ENCODE data around the gene LRMDA. TPM values are rescaled to one million over a fixed set of nuclear protein-coding genes. Genes with fewer than 3 reads are reported as not detected.
A peak's percentile ranks its signal among the peaks of the same experiment; 100 is the strongest.

The LRMDA gene
- total and polyA plus RNA-seq, 2 of the 13 experiments (the other 11 are each of a cell fraction or from before 2014, with no cell fraction given) = 13.4 to 22.0 TPM

DNA sequence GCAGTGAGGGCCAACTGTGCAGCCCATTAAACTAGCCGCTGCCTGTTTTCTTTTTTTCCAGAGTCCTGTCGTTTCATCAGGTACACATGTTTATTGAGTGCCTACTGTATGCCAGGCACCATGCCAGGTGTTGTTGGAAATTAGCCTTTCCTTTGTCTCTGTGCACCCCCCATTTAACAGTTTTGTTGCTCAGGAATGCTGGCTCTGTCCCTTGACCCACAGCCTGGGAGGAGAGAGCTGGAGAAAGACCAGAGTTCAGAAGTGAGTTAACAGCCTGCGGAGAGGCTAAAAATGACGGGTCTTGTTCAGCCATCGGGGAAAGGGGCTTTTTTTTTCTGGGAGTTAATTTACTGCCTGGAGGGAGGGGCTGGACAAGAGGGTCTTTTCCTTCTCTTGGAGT, 1.3 kb downstream of the LRMDA start (continued):
- TF ChIP-seq ZNF549 (CRISPR knock-in tag; IDR thresholded peaks at IDR 0.05) (no peak), ZKSCAN8 (CRISPR knock-in tag; IDR thresholded peaks at IDR 0.05; ENCODE audit: borderline replicate concordance) (peak; percentile 94), EP300 (IDR thresholded peaks at IDR 0.05; ENCODE audit: low read depth in 2 of 2, low read length in 2 of 2) (peak in 1 of 2 experiments; percentile 31; a peak in 1 of 4 replicates), EP300 (CRISPR knock-in tag; IDR thresholded peaks at IDR 0.05; ENCODE audit: borderline replicate concordance) (no peak), ZMYM4 (CRISPR knock-in tag; IDR thresholded peaks at IDR 0.05) (0 out of 2 replicates have a peak, but pooled peaks have one; percentile 29), KMT2A (CRISPR knock-in tag; IDR thresholded peaks at IDR 0.05) (peak; percentile 63; the same call in 1 of the 2 replicates), HNF4A (CRISPR knock-in tag; IDR thresholded peaks at IDR 0.05) (peak; percentile 66), ZNF629 (CRISPR knock-in tag; conservative IDR thresholded peaks at IDR 0.05) (peak; percentile 74), KLF11 (CRISPR knock-in tag; IDR thresholded peaks at IDR 0.05) (no peak), ISX (CRISPR knock-in tag; conservative IDR thresholded peaks at IDR 0.05) (no peak), BCL6 (CRISPR knock-in tag; IDR thresholded peaks at IDR 0.05) (0 out of 2 replicates have a peak, but pooled peaks have one; percentile 22), PITX1 (CRISPR knock-in tag; IDR thresholded peaks at IDR 0.05) (peak; percentile 56; the same call in 1 of the 2 replicates), LCORL (IDR thresholded peaks at IDR 0.05) (no peak), LCORL (CRISPR knock-in tag; IDR thresholded peaks at IDR 0.05) (peak; percentile 50; the same call in 1 of the 2 replicates), ERF (CRISPR knock-in tag; IDR thresholded peaks at IDR 0.05) (0 out of 2 replicates have a peak, but pooled peaks have one; percentile 22), MEF2D (CRISPR knock-in tag; IDR thresholded peaks at IDR 0.05) (peak; percentile 33; the same call in 1 of the 2 replicates), ZNF746 (CRISPR knock-in tag; IDR thresholded peaks at IDR 0.05) (no peak), TEAD3 (CRISPR knock-in tag; optimal IDR thresholded peaks at IDR 0.05; ENCODE audit: borderline replicate concordance) (peak; percentile 77), POLR2AphosphoS5 (IDR thresholded peaks at IDR 0.05; ENCODE audit: low read depth, low read length) (0 out of 2 replicates have a peak, but pooled peaks have one; percentile 26), MIXL1 (CRISPR knock-in tag; IDR thresholded peaks at IDR 0.05) (no peak), MED8 (CRISPR knock-in tag; IDR thresholded peaks at IDR 0.05; ENCODE audit: insufficient replicate concordance) (peak; percentile 7)
- TF ChIP-seq, protein P1, sequence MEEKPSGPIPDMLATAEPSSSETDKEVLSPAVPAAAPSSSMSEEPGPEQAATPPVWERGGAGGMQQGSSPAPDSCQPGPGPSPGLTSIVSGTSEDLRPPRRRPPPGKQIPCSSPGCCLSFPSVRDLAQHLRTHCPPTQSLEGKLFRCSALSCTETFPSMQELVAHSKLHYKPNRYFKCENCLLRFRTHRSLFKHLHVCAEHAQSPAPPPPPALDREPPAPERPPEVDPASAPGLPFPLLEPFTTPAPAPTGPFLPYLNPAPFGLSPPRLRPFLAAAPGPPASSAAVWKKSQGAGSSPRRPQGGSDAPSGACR (CRISPR knock-in tag; IDR thresholded peaks at IDR 0.05) = 0 out of 2 replicates have a peak, but pooled peaks have one; percentile 41
- TF ChIP-seq, protein P2, sequence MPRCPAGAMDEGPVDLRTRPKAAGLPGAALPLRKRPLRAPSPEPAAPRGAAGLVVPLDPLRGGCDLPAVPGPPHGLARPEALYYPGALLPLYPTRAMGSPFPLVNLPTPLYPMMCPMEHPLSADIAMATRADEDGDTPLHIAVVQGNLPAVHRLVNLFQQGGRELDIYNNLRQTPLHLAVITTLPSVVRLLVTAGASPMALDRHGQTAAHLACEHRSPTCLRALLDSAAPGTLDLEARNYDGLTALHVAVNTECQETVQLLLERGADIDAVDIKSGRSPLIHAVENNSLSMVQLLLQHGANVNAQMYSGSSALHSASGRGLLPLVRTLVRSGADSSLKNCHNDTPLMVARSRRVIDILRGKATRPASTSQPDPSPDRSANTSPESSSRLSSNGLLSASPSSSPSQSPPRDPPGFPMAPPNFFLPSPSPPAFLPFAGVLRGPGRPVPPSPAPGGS (CRISPR knock-in tag; IDR thresholded peaks at IDR 0.05) = no peak
- TF ChIP-seq, protein P3, sequence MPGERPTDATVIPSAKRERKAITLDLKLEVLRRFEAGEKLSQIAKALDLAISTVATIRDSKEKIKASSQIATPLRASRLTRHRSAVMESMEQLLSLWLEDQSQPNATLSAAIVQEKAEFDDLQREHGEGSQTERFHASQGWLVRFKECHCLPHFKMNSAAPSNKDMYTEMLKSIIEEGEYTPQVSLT (CRISPR knock-in tag; IDR thresholded peaks at IDR 0.05; ENCODE audit: borderline replicate concordance, low read depth) = no peak
- TF ChIP-seq, protein P4, sequence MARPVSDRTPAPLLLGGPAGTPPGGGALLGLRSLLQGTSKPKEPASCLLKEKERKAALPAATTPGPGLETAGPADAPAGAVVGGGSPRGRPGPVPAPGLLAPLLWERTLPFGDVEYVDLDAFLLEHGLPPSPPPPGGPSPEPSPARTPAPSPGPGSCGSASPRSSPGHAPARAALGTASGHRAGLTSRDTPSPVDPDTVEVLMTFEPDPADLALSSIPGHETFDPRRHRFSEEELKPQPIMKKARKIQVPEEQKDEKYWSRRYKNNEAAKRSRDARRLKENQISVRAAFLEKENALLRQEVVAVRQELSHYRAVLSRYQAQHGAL (CRISPR knock-in tag; IDR thresholded peaks at IDR 0.05; ENCODE audit: not compliant biosample characterization) = no peak
- TF ChIP-seq, protein P5, sequence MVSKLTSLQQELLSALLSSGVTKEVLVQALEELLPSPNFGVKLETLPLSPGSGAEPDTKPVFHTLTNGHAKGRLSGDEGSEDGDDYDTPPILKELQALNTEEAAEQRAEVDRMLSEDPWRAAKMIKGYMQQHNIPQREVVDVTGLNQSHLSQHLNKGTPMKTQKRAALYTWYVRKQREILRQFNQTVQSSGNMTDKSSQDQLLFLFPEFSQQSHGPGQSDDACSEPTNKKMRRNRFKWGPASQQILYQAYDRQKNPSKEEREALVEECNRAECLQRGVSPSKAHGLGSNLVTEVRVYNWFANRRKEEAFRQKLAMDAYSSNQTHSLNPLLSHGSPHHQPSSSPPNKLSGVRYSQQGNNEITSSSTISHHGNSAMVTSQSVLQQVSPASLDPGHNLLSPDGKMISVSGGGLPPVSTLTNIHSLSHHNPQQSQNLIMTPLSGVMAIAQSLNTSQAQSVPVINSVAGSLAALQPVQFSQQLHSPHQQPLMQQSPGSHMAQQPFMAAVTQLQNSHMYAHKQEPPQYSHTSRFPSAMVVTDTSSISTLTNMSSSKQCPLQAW (CRISPR knock-in tag; IDR thresholded peaks at IDR 0.05) = 0 out of 2 replicates have a peak, but pooled peaks have one; percentile 38

All from HepG2 (cell line).